WI38 (cell line): ENCODE data around the gene ONECUT1.
A peak's percentile ranks its signal among the peaks of the same experiment; 100 is the strongest.

ENCODE experiments used
- H3K4me3 ChIP-seq: 2 replicates; pipeline ENCODE4 v1.5.1; 2011; ENCODE audit warnings: low read depth, mild to moderate bottlenecking, control low read depth, low read length
- CTCF ChIP-seq: IDR thresholded peaks from 2 replicates; pipeline ENCODE4 v1.5.1; 2012; ENCODE audit warnings: low read depth, mild to moderate bottlenecking, control low read depth, low read length

The ONECUT1 gene

GRCh38 chr15:52806284-52806655 is 16.1 kb upstream of the ONECUT1 start:
- no peak for TF ChIP-seq CTCF
- no peak overlapping the region for H3K4me3 ChIP-seq

- no peak for TF ChIP-seq CTCF
- no peak overlapping the region for H3K4me3 ChIP-seq
Measured at GRCh38 chr15:52805351-52806283, 15.5 kb upstream of the ONECUT1 start.

- TF ChIP-seq CTCF = no peak
- peak overlapping the region; percentile 31; the same call in 1 of the 2 replicates for H3K4me3 ChIP-seq
Measured at GRCh38 chr15:52804526-52805081, 14.5 kb upstream of the ONECUT1 start.

GRCh38 chr15:52803467-52804306 is 13.6 kb upstream of the ONECUT1 start:
- no peak overlapping the region for H3K4me3 ChIP-seq

GRCh38 chr15:52803108-52803466 is 13.0 kb upstream of the ONECUT1 start:
- H3K4me3 ChIP-seq = no peak overlapping the region
- no peak for TF ChIP-seq CTCF

More at GRCh38 chr15:52803467-52804306, 13.6 kb upstream of the ONECUT1 start:
- TF ChIP-seq CTCF = no peak

GRCh38 chr15:52802110-52802509 is 12.0 kb upstream of the ONECUT1 start:
- no peak for TF ChIP-seq CTCF
- H3K4me3 ChIP-seq = no peak overlapping the region
